ENCODE data around the gene STK25.

STK25 gene

GRCh38 chr2:241481687-241482086 lies 26.7 kb downstream of the STK25 start:
- TF ChIP-seq, protein P1, sequence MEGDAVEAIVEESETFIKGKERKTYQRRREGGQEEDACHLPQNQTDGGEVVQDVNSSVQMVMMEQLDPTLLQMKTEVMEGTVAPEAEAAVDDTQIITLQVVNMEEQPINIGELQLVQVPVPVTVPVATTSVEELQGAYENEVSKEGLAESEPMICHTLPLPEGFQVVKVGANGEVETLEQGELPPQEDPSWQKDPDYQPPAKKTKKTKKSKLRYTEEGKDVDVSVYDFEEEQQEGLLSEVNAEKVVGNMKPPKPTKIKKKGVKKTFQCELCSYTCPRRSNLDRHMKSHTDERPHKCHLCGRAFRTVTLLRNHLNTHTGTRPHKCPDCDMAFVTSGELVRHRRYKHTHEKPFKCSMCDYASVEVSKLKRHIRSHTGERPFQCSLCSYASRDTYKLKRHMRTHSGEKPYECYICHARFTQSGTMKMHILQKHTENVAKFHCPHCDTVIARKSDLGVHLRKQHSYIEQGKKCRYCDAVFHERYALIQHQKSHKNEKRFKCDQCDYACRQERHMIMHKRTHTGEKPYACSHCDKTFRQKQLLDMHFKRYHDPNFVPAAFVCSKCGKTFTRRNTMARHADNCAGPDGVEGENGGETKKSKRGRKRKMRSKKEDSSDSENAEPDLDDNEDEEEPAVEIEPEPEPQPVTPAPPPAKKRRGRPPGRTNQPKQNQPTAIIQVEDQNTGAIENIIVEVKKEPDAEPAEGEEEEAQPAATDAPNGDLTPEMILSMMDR (conservative IDR thresholded peaks at IDR 0.05): no peak
- TF ChIP-seq ZFX (IDR thresholded peaks at IDR 0.05): no peak
- no peak overlapping the region for H3K27ac ChIP-seq

- TF ChIP-seq ZFX (IDR thresholded peaks at IDR 0.05): no peak
- TF ChIP-seq, protein P1 (conservative IDR thresholded peaks at IDR 0.05): no peak
- H3K27ac ChIP-seq: no peak overlapping the region
Observed at GRCh38 chr2:241479026-241479898, 29.1 kb downstream of the STK25 start.

DNA sequence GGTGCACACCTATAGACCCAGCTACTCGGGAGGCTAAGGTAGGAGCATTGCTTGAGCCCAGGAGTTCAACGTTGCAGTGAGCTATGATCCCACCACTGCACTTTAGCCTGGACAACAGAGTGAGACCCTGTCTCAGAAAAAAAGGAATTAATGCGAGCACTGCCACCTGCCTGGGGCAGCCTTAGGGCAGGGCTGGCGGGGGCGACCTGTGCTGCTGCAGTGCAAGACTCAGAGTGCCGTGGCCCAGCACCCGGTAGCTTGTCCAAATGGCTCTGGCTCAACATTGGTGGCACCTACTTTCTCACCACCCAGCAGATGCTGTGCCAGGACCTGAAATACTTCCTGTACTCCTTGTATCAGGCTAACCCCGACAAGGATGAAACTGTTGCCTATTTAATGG lies 30.2 kb downstream of the STK25 start:
- TF ChIP-seq ZFX (IDR thresholded peaks at IDR 0.05): no peak
- TF ChIP-seq, protein P1 (conservative IDR thresholded peaks at IDR 0.05): no peak
- H3K27ac ChIP-seq: no peak overlapping the region

DNA sequence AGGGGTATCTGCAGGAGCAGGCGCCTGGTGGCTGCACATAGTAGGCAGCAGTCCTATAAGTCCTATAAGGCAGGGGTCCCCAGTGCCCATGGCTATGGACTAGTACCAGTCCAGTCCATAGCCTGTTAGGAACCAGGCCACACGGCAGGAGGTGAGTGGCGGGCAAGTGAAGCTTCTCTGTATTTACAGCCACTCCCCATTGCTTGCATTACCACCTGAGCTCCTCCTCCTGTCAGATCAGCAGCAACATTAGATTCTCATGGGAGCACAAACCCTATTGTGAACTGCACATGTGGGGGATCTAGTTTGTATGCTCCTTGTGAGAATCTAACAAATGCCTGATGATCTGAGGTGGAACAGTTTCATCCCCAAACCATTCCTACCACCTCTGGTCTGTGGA lies 33.1 kb downstream of the STK25 start:
- H3K27ac ChIP-seq: no peak overlapping the region
- TF ChIP-seq, protein P1 (conservative IDR thresholded peaks at IDR 0.05): no peak
- TF ChIP-seq ZFX (IDR thresholded peaks at IDR 0.05): no peak

DNA sequence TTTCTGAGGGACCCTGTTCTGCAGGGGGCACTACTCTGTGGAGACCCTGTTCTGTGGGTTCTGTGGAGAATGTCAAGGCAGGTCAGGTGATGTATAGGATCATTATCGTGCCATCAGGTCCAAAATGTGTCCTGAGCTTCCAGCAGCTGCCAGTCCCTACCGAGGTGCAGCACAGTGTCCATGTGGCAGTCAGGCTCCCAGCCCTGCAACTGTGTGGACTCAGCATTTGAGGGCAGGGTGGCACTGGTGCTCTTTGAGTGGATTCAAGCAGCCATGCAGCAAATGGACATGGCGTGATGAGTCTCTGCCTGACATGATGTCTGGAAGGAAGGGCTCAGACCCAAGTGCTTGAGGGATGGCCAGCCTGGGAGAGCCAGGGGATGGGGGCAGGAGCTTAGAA lies 35.0 kb downstream of the STK25 start:
- H3K27ac ChIP-seq: no peak overlapping the region
- TF ChIP-seq, protein P1 (conservative IDR thresholded peaks at IDR 0.05): no peak
- TF ChIP-seq ZFX (IDR thresholded peaks at IDR 0.05): no peak

DNA sequence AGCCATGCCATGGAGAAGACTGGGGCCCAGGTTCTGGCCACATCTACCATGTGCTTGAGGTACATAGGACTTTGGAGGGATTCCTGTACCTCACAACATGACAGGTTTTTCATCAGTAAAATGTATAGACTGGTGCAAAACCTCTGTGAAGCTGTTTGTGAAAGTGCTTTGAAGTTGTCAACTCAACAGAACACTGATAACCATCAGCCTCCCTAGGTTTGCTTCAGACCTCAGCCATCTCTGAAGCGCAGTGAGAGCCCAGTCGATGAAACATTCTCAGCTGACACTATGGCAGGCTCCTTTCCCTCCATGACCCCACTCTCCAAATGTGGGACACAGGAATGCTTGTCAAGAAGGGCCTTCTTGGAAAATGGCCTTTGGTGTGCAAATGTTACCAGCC lies 38.6 kb downstream of the STK25 start:
- TF ChIP-seq, protein P1 (conservative IDR thresholded peaks at IDR 0.05): no peak
- no peak for TF ChIP-seq ZFX (IDR thresholded peaks at IDR 0.05)
- no peak overlapping the region for H3K27ac ChIP-seq

DNA sequence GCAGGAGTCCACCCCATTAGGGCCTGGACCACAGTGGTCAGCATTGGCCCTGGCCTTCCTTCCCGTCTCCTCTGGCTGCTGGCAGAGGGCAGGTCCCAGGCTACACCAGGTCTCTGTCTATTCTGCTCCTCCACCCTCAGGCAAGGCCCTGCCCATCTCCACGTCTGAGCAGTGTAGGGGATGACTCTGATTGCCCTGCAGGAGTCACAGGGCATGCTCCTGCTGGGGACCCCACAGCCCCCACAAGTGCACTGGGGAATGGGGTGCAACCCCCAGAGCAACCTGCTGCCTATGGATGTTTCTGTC lies 40.0 kb downstream of the STK25 start:
- no peak overlapping the region for H3K27ac ChIP-seq

More for the DNA sequence above, 40.0 kb downstream of the STK25 start:
- TF ChIP-seq, protein P1 (conservative IDR thresholded peaks at IDR 0.05): no peak
- no peak for TF ChIP-seq ZFX (IDR thresholded peaks at IDR 0.05)

Measured in C4-2B (cell line).